HEK293 (cell line): Measurements from ENCODE around the gene FGF12.

ENCODE experiments used
- CTCF ChIA-PET: fragments of 350-600 bp; formaldehyde crosslinking; extraction: SDS; loops from one replicate; lab custom pipeline; 2021; ENCODE audit warnings: antibody characterized with exemption; lab: Yijun Ruan, JAX
- POLR2A ChIA-PET: fragments of 300-600 bp; formaldehyde crosslinking; extraction: SDS; loops from one replicate; lab custom pipeline; 2020; ENCODE audit warnings: antibody characterized with exemption, inconsistent platforms; lab: Yijun Ruan, JAX
- H3K27ac ChIP-seq: fragments of 200-500 bp; sonication (Bioruptor generic); 2 replicates; pipeline ENCODE4 v1.5.1; 2014; ENCODE audit warnings: low read depth, low read length, control low read depth, inconsistent platforms; ENCODE audit errors: extremely low read depth
- H3K36me3 ChIP-seq, 2 experiments: fragments of 200-500 bp in 1 of 2; sonication (Bioruptor generic) in 1 of 2; 1 replicate in 1 of 2; 2 replicates in 1 of 2; pipeline ENCODE4 v1.5.1; 2014 to 2017; ENCODE audit warnings: inconsistent platforms in 2 of 2, low read length in 2 of 2; ENCODE audit not compliant: control insufficient read depth in 2 of 2, insufficient read depth in 1 of 2
- H3K4me1 ChIP-seq: fragments of 200-500 bp; sonication (Bioruptor generic); 2 replicates; pipeline ENCODE4 v1.5.1; 2014; ENCODE audit warnings: mild to moderate bottlenecking, low read length, inconsistent platforms; ENCODE audit not compliant: control insufficient read depth, insufficient read depth
- H3K4me3 ChIP-seq: 2 replicates; pipeline ENCODE4 v1.5.1; 2011; ENCODE audit warnings: low read depth, mild to moderate bottlenecking, control low read depth, low read length, moderate library complexity
- H3K9me3 ChIP-seq: fragments of 200-500 bp; sonication (Bioruptor generic); 2 replicates; pipeline ENCODE4 v1.5.1; 2014; ENCODE audit warnings: low read depth, low read length, inconsistent platforms; ENCODE audit not compliant: control insufficient read depth, insufficient read depth
- ATF2 ChIP-seq: fragments of 450-650 bp; formaldehyde crosslinking; IDR thresholded peaks from 2 replicates; pipeline ENCODE4 v1.5.1; 2016; ENCODE audit warnings: missing biosample characterization, missing genetic modification characterization, low read depth
- EGR2 ChIP-seq: fragments of 450-650 bp; formaldehyde crosslinking; IDR thresholded peaks from 2 replicates; pipeline ENCODE4 v1.5.1; 2016; ENCODE audit warnings: low read depth, missing biosample characterization, missing genetic modification characterization
- PRDM10 ChIP-seq: fragments of 450-650 bp; formaldehyde crosslinking; IDR thresholded peaks from 2 replicates; pipeline ENCODE4 v1.5.1; 2016; ENCODE audit warnings: missing biosample characterization, missing genetic modification characterization
- REPIN1 ChIP-seq: fragments of 450-650 bp; formaldehyde crosslinking; IDR thresholded peaks from 2 replicates; pipeline ENCODE4 v1.5.1; 2017; ENCODE audit warnings: missing biosample characterization, missing genetic modification characterization, low read depth
- SP7 ChIP-seq: fragments of 450-650 bp; formaldehyde crosslinking; IDR thresholded peaks from 2 replicates; pipeline ENCODE4 v1.5.1; 2016; ENCODE audit warnings: missing biosample characterization, missing genetic modification characterization
- ZBTB20 ChIP-seq: fragments of 450-650 bp; formaldehyde crosslinking; IDR thresholded peaks from 2 replicates; pipeline ENCODE4 v1.5.1; 2016; ENCODE audit warnings: missing biosample characterization, missing genetic modification characterization
- ZBTB26 ChIP-seq: fragments of 450-650 bp; formaldehyde crosslinking; optimal IDR thresholded peaks from 2 replicates; pipeline ENCODE3; 2016; ENCODE audit warnings: missing biosample characterization, mild to moderate bottlenecking, missing genetic modification characterization
- ZIC2 ChIP-seq: fragments of 450-650 bp; formaldehyde crosslinking; IDR thresholded peaks from 2 replicates; pipeline ENCODE4 v1.5.1; 2016; ENCODE audit warnings: missing biosample characterization, missing genetic modification characterization
- ZNF174 ChIP-seq: fragments of 450-650 bp; formaldehyde crosslinking; IDR thresholded peaks from 2 replicates; pipeline ENCODE4 v1.5.0; 2017; ENCODE audit warnings: missing biosample characterization, mild to moderate bottlenecking, missing genetic modification characterization
- ZNF341 ChIP-seq: fragments of 450-650 bp; formaldehyde crosslinking; IDR thresholded peaks from 2 replicates; pipeline ENCODE4; 2016; ENCODE audit warnings: low read depth, missing biosample characterization, missing genetic modification characterization
- ZNF560 ChIP-seq: fragments of 450-650 bp; formaldehyde crosslinking; IDR thresholded peaks from 2 replicates; pipeline ENCODE4 v1.5.1; 2017; ENCODE audit warnings: missing biosample characterization, missing genetic modification characterization, borderline replicate concordance
- ZNF621 ChIP-seq: fragments of 450-650 bp; formaldehyde crosslinking; IDR thresholded peaks from 2 replicates; pipeline ENCODE4 v1.5.1; 2017; ENCODE audit warnings: missing biosample characterization, missing genetic modification characterization
- ZNF623 ChIP-seq: fragments of 450-650 bp; formaldehyde crosslinking; IDR thresholded peaks from 2 replicates; pipeline ENCODE4 v1.5.1; 2016; ENCODE audit warnings: missing biosample characterization, missing genetic modification characterization
- ZNF624 ChIP-seq: fragments of 450-650 bp; formaldehyde crosslinking; IDR thresholded peaks from 2 replicates; pipeline ENCODE4 v1.5.1; 2017; ENCODE audit warnings: missing biosample characterization, missing genetic modification characterization
- ZNF626 ChIP-seq: fragments of 450-650 bp; sonication (Bioruptor Pico); formaldehyde crosslinking; IDR thresholded peaks from 2 replicates; pipeline ENCODE4 v1.5.1; 2018; ENCODE audit warnings: missing biosample characterization, missing genetic modification characterization, inconsistent platforms
- ZNF658 ChIP-seq: fragments of 450-650 bp; formaldehyde crosslinking; IDR thresholded peaks from 2 replicates; pipeline ENCODE4; 2016; ENCODE audit warnings: missing biosample characterization, missing genetic modification characterization
- ZNF664 ChIP-seq: fragments of 450-650 bp; formaldehyde crosslinking; IDR thresholded peaks from 2 replicates; pipeline ENCODE4 v1.5.1; 2016; ENCODE audit warnings: missing biosample characterization, missing genetic modification characterization
- ZNF704 ChIP-seq: fragments of 450-650 bp; formaldehyde crosslinking; IDR thresholded peaks from 2 replicates; pipeline ENCODE4 v1.5.1; 2016; ENCODE audit warnings: missing biosample characterization, missing genetic modification characterization

The FGF12 gene

GRCh38 chr3:192514081-192514753 lies 213.1 kb downstream of the FGF12 start (continued):
- TF ChIP-seq ATF2 (tag by site-specific recombination) (no peak), ZBTB20 (tag by site-specific recombination) (peak; percentile 81), ZNF341 (0 out of 2 replicates have a peak, but pooled peaks have one; percentile 24), PRDM10 (tag by site-specific recombination) (peak; percentile 88), SP7 (tag by site-specific recombination) (0 out of 2 replicates have a peak, but pooled peaks have one; percentile 10)

GRCh38 chr3:192505731-192506130 lies 221.6 kb downstream of the FGF12 start:
- CTCF ChIA-PET = interaction anchor here (1.0 kb wide), 1 partner anchor 298 kb away, joined by 3 read pairs; no protein-coding TSS in a partner anchor

GRCh38 chr3:192501401-192501800 lies 225.9 kb downstream of the FGF12 start:
- CTCF ChIA-PET = no interaction called here

More at GRCh38 chr3:192505731-192506130, 221.6 kb downstream of the FGF12 start:
- H3K4me1 ChIP-seq = no peaks in the 10 kb centered on the region
- H3K36me3 ChIP-seq = no peaks in the 10 kb centered on the region
- no peaks in the 10 kb centered on the region for H3K9me3 ChIP-seq
- no peak for TF ChIP-seq ZNF560 (tag by site-specific recombination)
- no peak for TF ChIP-seq ZBTB26 (tag by site-specific recombination)
- H3K4me3 ChIP-seq = no peak overlapping the region
- POLR2A ChIA-PET = no interaction called here
- no peak overlapping the region for H3K27ac ChIP-seq

GRCh38 chr3:192496905-192497587 lies 230.3 kb downstream of the FGF12 start:
- no peak overlapping the region for H3K4me3 ChIP-seq
- no peaks in the 10 kb centered on the region for H3K4me1 ChIP-seq
- CTCF ChIA-PET = interaction anchor here (0.6 kb wide), 1 partner anchor 116 kb away, joined by 3 read pairs; no protein-coding TSS in a partner anchor
- H3K27ac ChIP-seq = no peak overlapping the region
- no peaks in the 10 kb centered on the region for H3K9me3 ChIP-seq
- POLR2A ChIA-PET = no interaction called here
- TF ChIP-seq ZNF624 (tag by site-specific recombination) (no peak), ZNF664 (tag by site-specific recombination) (no peak), EGR2 (no peak), ZNF658 (no peak), ZIC2 (tag by site-specific recombination) (no peak), ZNF623 (tag by site-specific recombination) (no peak), ZNF704 (tag by site-specific recombination) (no peak)
- H3K36me3 ChIP-seq = no peaks in the 10 kb centered on the region

More at GRCh38 chr3:192501401-192501800, 225.9 kb downstream of the FGF12 start:
- Histone ChIP-seq H3K4me3 (no peak overlapping the region), H3K36me3 (no peaks in the 10 kb centered on the region), H3K4me1 (no peaks in the 10 kb centered on the region), H3K27ac (no peak overlapping the region), H3K9me3 (no peaks in the 10 kb centered on the region)
- TF ChIP-seq ZNF626 (tag by site-specific recombination) (no peak), REPIN1 (tag by site-specific recombination) (no peak), ZNF174 (tag by site-specific recombination) (no peak), ZNF621 (tag by site-specific recombination) (no peak)
- POLR2A ChIA-PET = no interaction called here
